CD8-positive, alpha-beta memory T cell (primary cell): Measurements from ENCODE around the gene TAS2R38. TPM values are rescaled to one million over a fixed set of nuclear protein-coding genes. Genes with fewer than 3 reads are reported as not detected.

ENCODE experiments used
- polyA plus RNA-seq: library from polyadenylated mRNA; unstranded; fragments of 300-500 nt; fragmentation: Illumina TruSeq; gene quantifications from one replicate; pipeline ENCODE4 v1.2.3, GENCODE V29; 2021
- total RNA-seq, 2 experiments: library from RNA; stranded (reverse); gene quantifications; one replicate each; pipeline ENCODE4 v1.2.3, GENCODE V29; 2021

Gene TAS2R38
- total and polyA plus RNA-seq, 3 experiments from 2014 or later = not detected

Other genes with a start within 250 kb of the TAS2R38 start
- 100 to 1,000 TPM; 284 to 291 TPM for gene SSBP1, start 235.4 kb downstream of the TAS2R38 start, total RNA-seq
- 331 TPM for gene SSBP1, start 235.4 kb downstream of the TAS2R38 start, polyA plus RNA-seq
- 1 to 10 TPM in 1 of 2 experiments, under 1 TPM in 1; 0.98 to 1.0 TPM for gene TAS2R3, start 209.7 kb downstream of the TAS2R38 start, total RNA-seq
- not detected for gene TAS2R3, start 209.7 kb downstream of the TAS2R38 start, polyA plus RNA-seq
- under 1 TPM; 0.62 to 0.92 TPM for gene TAS2R4, start 197.1 kb downstream of the TAS2R38 start, total RNA-seq
- not detected for gene TAS2R4, start 197.1 kb downstream of the TAS2R38 start, polyA plus RNA-seq
- gene TAS2R5, start 183.6 kb downstream of the TAS2R38 start, total RNA-seq = 1 to 10 TPM in 1 of 2 experiments, under 1 TPM in 1; 0.88 to 1.3 TPM
- gene TAS2R5, start 183.6 kb downstream of the TAS2R38 start, polyA plus RNA-seq = not detected
- gene PRSS37, start 132.3 kb downstream of the TAS2R38 start, total RNA-seq = not detected
- gene PRSS37, start 132.3 kb downstream of the TAS2R38 start, polyA plus RNA-seq = not detected
- not detected for gene OR9A4, start 57.4 kb downstream of the TAS2R38 start, total RNA-seq
- gene OR9A4, start 57.4 kb downstream of the TAS2R38 start, polyA plus RNA-seq = not detected
- under 1 TPM; 0.24 to 0.29 TPM for gene CLEC5A, start 26.8 kb downstream of the TAS2R38 start, total RNA-seq
- gene CLEC5A, start 26.8 kb downstream of the TAS2R38 start, polyA plus RNA-seq = not detected
- not detected for gene MGAM, start 22.1 kb upstream of the TAS2R38 start, total RNA-seq
- gene MGAM, start 22.1 kb upstream of the TAS2R38 start, polyA plus RNA-seq = not detected
- gene MGAM2, start 137.9 kb upstream of the TAS2R38 start, total RNA-seq = not detected
- gene MGAM2, start 137.9 kb upstream of the TAS2R38 start, polyA plus RNA-seq = not detected